Heart right ventricle (tissue), 16 donors: Measurements from ENCODE around the gene SFXN3. TPM values are rescaled to one million over a fixed set of nuclear protein-coding genes. Genes with fewer than 3 reads are reported as not detected.

Experiments used
- ATAC-seq, 8 donors: fragments of 200-7000 bp; cut with Tn5 transposase; one replicate each; pipeline ENCODE4 v1.9.1; 2020; ENCODE audit warnings: mild to moderate bottlenecking in 8 of 8, moderate library complexity in 8 of 8, moderate number of reproducible peaks in 1 of 8
- DNase-seq, 2 donors: peaks; one replicate each; pipeline ENCODE4 v3.0.0-alpha.2; 2020
- H3K27ac ChIP-seq, 10 donors: fragments of 200-600 bp; sonication (generic) in 2 of 10; one replicate each; pipeline versions ENCODE4 v1.5.0 to v1.8.0; 2020 to 2022; ENCODE audit warnings: mild to moderate bottlenecking in 3 of 10
- H3K27me3 ChIP-seq, 7 donors: fragments of 200-600 bp; one replicate each; pipeline ENCODE4 v1.8.0; 2021 to 2022; ENCODE audit warnings: mild to moderate bottlenecking in 2 of 7
- H3K36me3 ChIP-seq, 9 donors: fragments of 200-600 bp; sonication (generic) in 1 of 9; one replicate each; pipeline versions ENCODE4 v1.5.0 to v1.8.0; 2020 to 2022; ENCODE audit warnings: mild to moderate bottlenecking in 2 of 9
- H3K4me1 ChIP-seq, 9 donors: fragments of 200-600 bp; sonication (generic) in 1 of 9; one replicate each; pipeline versions ENCODE4 v1.5.0 to v1.8.0; 2020 to 2022; ENCODE audit warnings: mild to moderate bottlenecking in 4 of 9
- H3K4me3 ChIP-seq, 10 donors: fragments of 200-600 bp; sonication (generic) in 2 of 10; one replicate each; pipeline versions ENCODE4 v1.5.0 to v1.8.0; 2020 to 2022; ENCODE audit warnings: mild to moderate bottlenecking in 7 of 10, moderate library complexity in 2 of 10
- H3K9me3 ChIP-seq, 11 donors: fragments of 200-600 bp in 10 of 11; sonication (generic) in 2 of 11; one replicate each; pipeline versions ENCODE4 v1.5.0 to v1.8.0; 2013 to 2022; ENCODE audit warnings: mild to moderate bottlenecking in 2 of 11, control low read depth in 1 of 11, moderate library complexity in 1 of 11
- WGBS, 2 donors: extraction: QIAGEN DNeasy Blood & Tissue Kit; methylation state at CpG; one replicate each; pipeline ENCODE4 v1.1.7; 2013; ENCODE audit warnings: inconsistent platforms in 1 of 2; 5-methylcytosine and 5-hydroxymethylcytosine counted together
- intact Hi-C, 10 donors: fragments of 100-400 bp; cut with DNase I; formaldehyde crosslinking; loops; one replicate each; pipeline versions ENCODE4 v1.11.1 to v1.14.2; 2022
- polyA plus RNA-seq, 2 donors: library from polyadenylated mRNA; stranded (reverse); fragments of 200-250 nt; gene quantifications; one replicate each; pipeline ENCODE4 v1.2.3, GENCODE V29; 2013
- total RNA-seq, 10 donors: library from RNA; stranded (reverse); fragmentation: NEBNext Ultra II Directional in 3 of 10; extraction: Animal tissue kit (Norgen Biotek cat#: 25700) in 3 of 10; gene quantifications; one replicate each; pipeline versions ENCODE4 v1.2.1 to v1.2.4, GENCODE V29; 2021 to 2023
- TF ChIP-seq, protein P1 (sequence below), 9 donors: fragments of 200-600 bp; sonication (generic) in 2 of 9; IDR thresholded peaks; one replicate each; pipeline versions ENCODE4 v1.5.0 to v1.8.0; 2021 to 2022; ENCODE audit warnings: antibody characterized with exemption in 9 of 9, mild to moderate bottlenecking in 5 of 9, moderate library complexity in 1 of 9
- donor health status: Arrhythmogenic right ventricular cardiomyopathy.
- donor health status: ischemic (EF 13 %, LVEDD 7.1; RV severe dilation, severe dysfunction).
- donor health status: healthy with polysubstance abuse.
- donor health status: DM: no; HTN: yes; CAD: no.
- donor health status: DM: no; HTN: no; CAD: no.
- donor health status: ischemic (EF 25% LVEDD 6.9; RV normal size, moderate dysfunction).
- donor health status: ischemic (EF 25% LVEDD 5.7; RV mildly dilated, moderate dysfunction).
- donor health status: healthy.
- donor health status: DM: yes; HTN: yes; CAD: no.
- donor health status: Ischemic cardiomyopathy.
- donor health status: ischemic (EF 35%, LVEDD 5.7; RV mildly dilated, moderate dysfunction).
- donor health status: nonischemic (EF 11% LVEDD 7.7; RV severe dilation, severe dysfunction).
- donor health status: DM: yes; HTN: yes; CAD: no.
- donor health status: PGD.
- donor health status: ischemic (EF 29% LVEDD 5.4; RV normal size, mild dysfunction).
- donor health status: nonischemic (EF 23%, LVEDD 6.1; RV moderate dilation, normal function).

The SFXN3 gene
- total and polyA plus RNA-seq, 12 donors, result 8.4 to 25.7 (median 15.4) TPM

DNA sequence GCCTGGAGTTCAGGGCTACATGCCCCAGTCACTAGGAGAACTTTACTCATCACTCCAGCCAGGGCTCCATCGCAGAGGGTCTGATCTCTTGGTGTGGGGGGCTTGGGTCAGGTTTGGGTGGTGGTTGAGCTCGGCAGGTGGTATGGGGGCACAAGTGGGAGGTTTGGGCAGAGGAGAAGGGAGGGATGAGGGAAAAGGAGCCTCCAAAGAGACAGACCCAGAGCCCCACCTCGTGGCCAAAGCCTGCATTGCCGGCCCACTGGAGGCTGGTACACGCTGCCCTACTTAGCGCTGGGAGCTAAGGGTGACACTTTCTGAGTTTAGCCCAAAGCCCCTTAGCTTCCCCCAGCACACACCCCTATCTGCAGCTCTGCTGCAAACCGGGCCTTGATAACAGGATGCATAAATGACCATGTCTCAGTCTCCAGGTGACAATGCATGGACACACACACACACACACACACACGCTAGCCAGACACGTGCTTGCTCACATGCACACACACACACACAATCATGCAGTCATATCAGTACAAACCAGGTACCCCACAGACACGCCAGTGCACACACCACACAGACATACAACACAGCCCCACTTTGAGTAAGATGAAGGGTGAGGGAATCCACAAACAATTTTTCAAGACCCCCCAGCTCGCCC lies 16.7 kb upstream of the SFXN3 start:
- ATAC-seq, result peak; percentile 55 to 80 (median 68)
- Histone ChIP-seq H3K4me3 (no peak overlapping the region), H3K4me1 (peaks cover 7 to 47% (median 26%) of the 10 kb centered on the region in 9 donors), H3K36me3 (no peaks in the 10 kb centered on the region), H3K27me3 (peaks cover 0 to 29% (median 24%) of the 10 kb centered on the region in 7 donors), H3K9me3 (no peaks in the 10 kb centered on the region), H3K27ac (no peak overlapping the region)
- intact Hi-C loops, result loop anchor here in 5 of 10 donors (1.0 to 2.0 kb wide), 3 partner anchors 20 to 46 kb away; no protein-coding TSS in a partner anchor
- 17 to 20% methylated on average over 11 of the region's 11 CpGs for WGBS, 2 donors
- TF ChIP-seq, protein P1, sequence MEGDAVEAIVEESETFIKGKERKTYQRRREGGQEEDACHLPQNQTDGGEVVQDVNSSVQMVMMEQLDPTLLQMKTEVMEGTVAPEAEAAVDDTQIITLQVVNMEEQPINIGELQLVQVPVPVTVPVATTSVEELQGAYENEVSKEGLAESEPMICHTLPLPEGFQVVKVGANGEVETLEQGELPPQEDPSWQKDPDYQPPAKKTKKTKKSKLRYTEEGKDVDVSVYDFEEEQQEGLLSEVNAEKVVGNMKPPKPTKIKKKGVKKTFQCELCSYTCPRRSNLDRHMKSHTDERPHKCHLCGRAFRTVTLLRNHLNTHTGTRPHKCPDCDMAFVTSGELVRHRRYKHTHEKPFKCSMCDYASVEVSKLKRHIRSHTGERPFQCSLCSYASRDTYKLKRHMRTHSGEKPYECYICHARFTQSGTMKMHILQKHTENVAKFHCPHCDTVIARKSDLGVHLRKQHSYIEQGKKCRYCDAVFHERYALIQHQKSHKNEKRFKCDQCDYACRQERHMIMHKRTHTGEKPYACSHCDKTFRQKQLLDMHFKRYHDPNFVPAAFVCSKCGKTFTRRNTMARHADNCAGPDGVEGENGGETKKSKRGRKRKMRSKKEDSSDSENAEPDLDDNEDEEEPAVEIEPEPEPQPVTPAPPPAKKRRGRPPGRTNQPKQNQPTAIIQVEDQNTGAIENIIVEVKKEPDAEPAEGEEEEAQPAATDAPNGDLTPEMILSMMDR (IDR thresholded peaks at IDR 0.05), result peak; percentile 85 to 93 (median 89)
- peak; percentile 81 to 90 for DNase-seq

DNA sequence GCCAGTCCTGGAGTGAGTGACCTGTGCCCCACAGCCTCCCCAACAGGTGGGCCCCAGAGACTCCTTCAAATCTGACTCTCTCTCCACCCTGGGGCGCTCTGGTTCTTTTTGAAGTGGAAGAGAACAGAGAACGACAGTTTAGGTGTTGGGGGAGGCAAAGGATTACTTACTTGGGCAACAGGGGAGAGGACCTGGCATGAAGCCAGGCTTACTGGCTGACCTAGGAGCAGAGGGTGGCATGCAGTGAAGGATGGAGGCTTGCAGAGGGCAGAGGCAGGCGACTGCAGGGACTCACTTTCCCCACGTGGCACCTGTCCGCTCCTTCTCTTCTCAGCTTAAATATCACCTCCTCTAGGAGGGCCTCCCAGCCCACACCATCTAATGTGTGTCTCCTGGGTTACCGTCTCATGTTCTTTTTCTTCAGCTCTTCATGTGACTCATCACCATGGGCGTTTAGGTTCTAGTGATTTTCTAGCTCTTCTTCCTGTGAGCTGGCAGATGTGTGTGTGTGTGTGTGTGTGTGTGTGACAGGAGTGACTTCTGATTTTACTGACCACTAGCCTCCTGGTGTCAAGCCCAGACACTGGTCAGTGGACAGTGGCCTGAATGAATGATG lies 16.0 kb upstream of the SFXN3 start:
- WGBS, 2 donors, result 49 to 55% methylated on average over 6 to 7 of the region's 7 CpGs
- intact Hi-C loops, result loop anchor here in 5 of 10 donors (1.0 to 2.0 kb wide), 3 partner anchors 20 to 47 kb away; no protein-coding TSS in a partner anchor
- Histone ChIP-seq H3K4me1 (peaks cover 7 to 47% (median 26%) of the 10 kb centered on the region in 9 donors), H3K27ac (no peak overlapping the region), H3K27me3 (peaks cover 0 to 29% (median 24%) of the 10 kb centered on the region in 7 donors), H3K4me3 (no peak overlapping the region), H3K36me3 (no peaks in the 10 kb centered on the region), H3K9me3 (no peaks in the 10 kb centered on the region)
- ATAC-seq, result no peak
- DNase-seq, result no peak
- TF ChIP-seq, protein P1 (IDR thresholded peaks at IDR 0.05), result no peak

DNA sequence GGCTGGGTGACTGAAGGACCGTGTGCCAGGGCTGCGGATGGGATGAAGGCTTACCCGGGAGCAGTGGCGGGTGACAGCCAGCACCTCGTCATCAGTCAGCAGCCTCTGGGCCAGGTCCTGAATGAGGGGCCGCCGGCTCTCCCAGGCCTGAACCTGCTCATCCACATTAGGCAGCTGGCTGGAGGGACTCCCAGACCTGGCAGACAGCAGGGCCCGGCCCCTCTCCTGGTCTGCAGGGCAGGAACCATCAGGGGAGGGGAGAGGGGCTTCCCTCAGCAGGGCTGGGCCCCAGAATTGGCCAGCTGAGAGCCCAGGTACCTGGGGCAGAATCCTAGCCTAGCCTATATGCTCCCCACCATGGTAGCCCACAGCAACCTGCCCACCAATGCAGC lies 15.5 kb upstream of the SFXN3 start:
- H3K36me3 ChIP-seq, result no peaks in the 10 kb centered on the region
- no peaks in the 10 kb centered on the region for H3K9me3 ChIP-seq
- intact Hi-C loops, result loop anchor here in 2 of 10 donors (2.0 kb wide), 1 partner anchor 21 kb away; no protein-coding TSS in a partner anchor
- DNase-seq, result no peak
- H3K27ac ChIP-seq, result no peak overlapping the region
- 76 to 78% methylated on average over 7 to 8 of the region's 8 CpGs for WGBS, 2 donors
- peaks cover 0 to 29% (median 24%) of the 10 kb centered on the region in 7 donors for H3K27me3 ChIP-seq
- H3K4me1 ChIP-seq, result peaks cover 7 to 47% (median 26%) of the 10 kb centered on the region in 9 donors
- TF ChIP-seq, protein P1 (IDR thresholded peaks at IDR 0.05), result no peak
- H3K4me3 ChIP-seq, result no peak overlapping the region
- ATAC-seq, result no peak

DNA sequence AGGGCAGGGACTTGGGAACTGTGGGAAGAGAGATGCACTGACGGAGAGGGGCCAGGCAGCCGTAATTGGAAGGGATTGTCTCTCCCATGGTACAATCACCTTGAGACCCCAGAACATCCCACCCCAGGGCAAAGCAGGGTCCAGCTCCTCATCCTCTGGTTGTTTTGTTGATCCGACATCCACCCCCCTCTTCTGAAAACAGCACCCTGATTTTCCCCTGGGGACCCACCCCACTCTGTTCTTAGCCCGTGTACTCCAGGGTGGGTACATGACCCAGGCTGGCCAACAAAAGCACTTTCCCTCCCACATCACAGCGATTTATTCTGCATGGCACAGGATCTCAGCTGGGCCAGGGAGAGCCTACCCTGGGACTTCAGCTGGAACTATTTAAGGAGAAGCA lies 14.2 kb upstream of the SFXN3 start:
- intact Hi-C loops, result no loop called here
- no peaks in the 10 kb centered on the region for H3K9me3 ChIP-seq
- DNase-seq (no peak), ATAC-seq (no peak)
- H3K4me1 ChIP-seq, result peaks cover 7 to 43% (median 26%) of the 10 kb centered on the region in 9 donors
- H3K27ac ChIP-seq, result no peak overlapping the region
- peaks cover 0 to 29% (median 24%) of the 10 kb centered on the region in 7 donors for H3K27me3 ChIP-seq
- no peak overlapping the region for H3K4me3 ChIP-seq
- TF ChIP-seq, protein P1 (IDR thresholded peaks at IDR 0.05), result no peak
- no peaks in the 10 kb centered on the region for H3K36me3 ChIP-seq
- 63 to 68% methylated on average over 5 of the region's 5 CpGs for WGBS, 2 donors
